K562 (cell line): ENCODE measurements around the gene RNF17.

Experiments used
- CREB1 ChIP-seq, 2 experiments: sonication (generic) in 1 of 2; formaldehyde crosslinking in 1 of 2; IDR thresholded peaks; 2 replicates each; pipeline versions ENCODE4 v1.6.1 to v1.8.0; 2012 to 2022; ENCODE audit warnings: inconsistent platforms in 1 of 2, mild to moderate bottlenecking in 1 of 2, missing genetic modification reagents in 1 of 2, moderate library complexity in 1 of 2
- KAT7 ChIP-seq: sonication (generic); formaldehyde crosslinking; IDR thresholded peaks from 2 replicates; pipeline ENCODE4 v1.8.0; 2022; ENCODE audit warnings: missing genetic modification reagents, mild to moderate bottlenecking, borderline replicate concordance

DNA sequence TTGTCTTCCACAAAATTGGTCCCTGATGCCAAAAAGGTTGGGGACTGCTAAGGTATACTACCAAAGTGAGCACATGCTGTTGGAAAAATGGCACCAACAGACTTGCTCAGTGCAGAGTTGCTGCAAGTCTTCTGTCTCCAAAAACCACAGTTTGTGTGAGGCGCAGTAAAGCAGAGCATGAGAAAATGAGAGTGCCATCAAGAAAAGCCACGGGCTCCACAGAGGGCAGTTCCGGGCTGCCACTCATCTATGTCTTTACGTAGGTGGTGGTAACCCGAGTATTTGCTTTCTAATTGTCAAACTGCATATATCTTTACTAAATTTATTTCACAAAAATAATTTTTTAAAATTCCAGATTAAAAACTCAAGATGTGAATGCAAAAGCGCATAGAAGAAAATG is 123.8 kb downstream of the RNF17 start:
- TF ChIP-seq CREB1 (IDR thresholded peaks at IDR 0.05) (no peak), CREB1 (CRISPR knock-in tag; IDR thresholded peaks at IDR 0.05) (no peak), KAT7 (CRISPR knock-in tag) (no peak)
